ENCODE results near the gene ACP7. TPM values are rescaled to one million over a fixed set of nuclear protein-coding genes. Genes with fewer than 3 reads are reported as not detected.
"Not testable (repeated sequence)": the region's sequence is repeated elsewhere in the genome, so short reads cannot be mapped to it uniquely, and the experiment has no call there.

The ACP7 gene
- total RNA-seq, 1 experiment from 2014 or later, result not detected

DNA sequence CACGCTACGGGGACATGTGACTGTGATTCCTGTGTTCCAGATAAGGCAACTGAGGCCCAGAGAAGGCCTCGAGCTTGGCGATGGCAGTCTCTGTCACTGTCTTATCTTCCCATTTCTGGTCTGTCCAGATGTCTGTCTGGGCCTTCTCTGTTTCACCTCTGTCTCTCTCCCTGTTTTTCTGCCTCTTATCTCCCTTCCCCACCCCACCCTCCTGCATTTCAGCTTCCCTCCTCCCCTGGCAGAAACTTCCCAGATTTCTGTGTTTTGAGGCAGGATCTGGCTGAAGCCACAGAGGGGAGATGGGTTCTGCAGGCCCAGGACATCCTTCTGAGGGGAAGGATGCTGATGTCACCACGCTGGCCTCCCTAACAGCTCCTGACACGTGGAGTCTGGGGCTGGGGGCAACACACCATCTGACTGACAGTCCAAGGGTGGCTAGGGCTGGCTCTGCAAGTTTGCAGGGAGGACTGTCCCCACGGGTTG, 55.8 kb downstream of the ACP7 start:
- in situ Hi-C loops (cut with HindIII; ENCODE audit: low pct_unique_long_range_greater_than_20kb, low sequenced_read_pairs), result no loop called here
- DNase-seq (ENCODE audit: low read depth), result no peak

DNA sequence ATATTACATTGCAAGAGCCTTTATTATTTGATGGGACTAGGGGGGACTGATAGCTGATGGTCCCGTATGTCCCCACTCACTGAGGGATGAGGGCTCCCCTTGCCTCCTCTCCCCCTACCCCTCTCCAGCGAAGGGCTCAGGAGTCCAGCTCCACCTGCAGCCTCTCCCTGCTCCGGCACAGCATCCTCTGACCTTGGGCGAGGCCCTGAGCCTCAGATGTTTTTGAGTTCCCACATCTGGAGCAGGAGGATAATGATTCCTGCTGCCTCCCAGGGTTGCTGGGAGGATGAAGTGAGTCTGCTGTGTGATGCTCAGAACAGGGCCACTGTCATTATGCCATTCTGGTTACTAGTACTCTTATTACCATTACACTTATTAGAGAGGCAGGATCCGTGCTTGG, 56.4 kb downstream of the ACP7 start:
- in situ Hi-C loops (cut with HindIII; ENCODE audit: low pct_unique_long_range_greater_than_20kb, low sequenced_read_pairs), result no loop called here
- DNase-seq (ENCODE audit: low read depth), result no peak

DNA sequence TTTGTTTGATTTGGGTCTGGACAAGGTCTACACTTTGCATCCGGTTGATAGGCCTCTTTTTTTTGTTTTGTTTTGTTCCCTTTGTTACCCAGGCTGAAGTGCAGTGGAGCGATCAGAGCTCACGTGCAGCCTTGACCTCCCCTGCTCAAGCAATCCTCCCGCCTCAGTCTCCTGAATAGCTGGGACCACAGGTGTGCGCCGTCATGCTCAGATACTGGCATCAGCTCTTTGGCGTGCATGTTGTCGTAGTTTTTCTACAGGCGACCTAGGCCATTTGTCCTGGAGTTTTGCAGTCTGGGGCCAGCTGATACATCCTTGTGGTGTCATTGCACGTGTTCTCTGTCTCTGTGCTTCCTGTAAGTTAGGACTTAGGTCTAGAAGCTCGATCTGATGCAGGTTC, 57.8 kb downstream of the ACP7 start:
- in situ Hi-C loops (cut with HindIII; ENCODE audit: low pct_unique_long_range_greater_than_20kb, low sequenced_read_pairs), result no loop called here
- no peak for DNase-seq (ENCODE audit: low read depth)

DNA sequence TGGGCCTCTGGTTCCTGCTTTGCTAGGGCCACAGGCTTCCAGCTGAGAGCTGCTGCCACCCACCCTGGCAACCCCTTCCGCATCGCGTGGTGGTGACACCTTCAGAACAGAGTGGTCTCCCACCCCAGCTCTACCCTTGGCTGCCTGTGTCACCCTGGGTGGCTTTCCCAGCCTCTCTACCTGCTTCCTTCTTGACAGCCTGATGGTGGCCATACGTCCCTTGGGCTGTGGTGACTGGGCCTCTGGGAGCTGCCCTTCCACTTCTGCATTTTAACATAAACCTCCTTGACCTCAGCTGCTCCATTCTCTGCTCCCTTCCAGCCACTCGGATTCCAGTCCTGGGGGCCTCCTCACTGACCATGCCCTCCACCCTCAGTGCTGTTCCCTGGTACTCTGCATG, 58.5 kb downstream of the ACP7 start:
- in situ Hi-C loops (cut with HindIII; ENCODE audit: low pct_unique_long_range_greater_than_20kb, low sequenced_read_pairs), result no loop called here
- no peak for DNase-seq (ENCODE audit: low read depth)

DNA sequence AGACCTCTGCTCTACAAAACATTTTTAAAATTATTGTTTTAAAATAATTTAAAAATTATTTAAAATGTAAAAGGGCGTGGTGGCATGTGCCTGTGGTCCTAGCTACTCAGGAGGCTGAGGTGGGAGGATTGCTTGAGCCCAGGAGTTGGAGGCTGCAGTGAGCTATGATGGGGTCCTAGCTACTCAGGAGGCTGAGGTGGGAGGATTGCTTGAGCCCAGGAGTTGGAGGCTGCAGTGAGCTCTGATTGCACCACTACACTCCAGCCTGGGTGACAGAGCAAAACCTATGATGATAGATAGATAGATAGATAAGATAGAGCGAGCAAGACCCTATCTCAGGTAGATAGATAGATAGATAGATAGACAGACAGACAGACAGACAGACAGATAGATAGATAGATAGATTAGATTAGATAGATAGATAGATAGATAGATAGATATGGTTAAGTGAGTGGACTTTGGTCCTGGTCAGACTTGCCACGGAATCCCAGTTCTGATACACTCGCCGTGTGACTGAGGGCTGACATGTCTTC, 59.7 kb downstream of the ACP7 start:
- DNase-seq (ENCODE audit: low read depth); in situ Hi-C loops (cut with HindIII; ENCODE audit: low pct_unique_long_range_greater_than_20kb, low sequenced_read_pairs): not testable (repeated sequence)

DNA sequence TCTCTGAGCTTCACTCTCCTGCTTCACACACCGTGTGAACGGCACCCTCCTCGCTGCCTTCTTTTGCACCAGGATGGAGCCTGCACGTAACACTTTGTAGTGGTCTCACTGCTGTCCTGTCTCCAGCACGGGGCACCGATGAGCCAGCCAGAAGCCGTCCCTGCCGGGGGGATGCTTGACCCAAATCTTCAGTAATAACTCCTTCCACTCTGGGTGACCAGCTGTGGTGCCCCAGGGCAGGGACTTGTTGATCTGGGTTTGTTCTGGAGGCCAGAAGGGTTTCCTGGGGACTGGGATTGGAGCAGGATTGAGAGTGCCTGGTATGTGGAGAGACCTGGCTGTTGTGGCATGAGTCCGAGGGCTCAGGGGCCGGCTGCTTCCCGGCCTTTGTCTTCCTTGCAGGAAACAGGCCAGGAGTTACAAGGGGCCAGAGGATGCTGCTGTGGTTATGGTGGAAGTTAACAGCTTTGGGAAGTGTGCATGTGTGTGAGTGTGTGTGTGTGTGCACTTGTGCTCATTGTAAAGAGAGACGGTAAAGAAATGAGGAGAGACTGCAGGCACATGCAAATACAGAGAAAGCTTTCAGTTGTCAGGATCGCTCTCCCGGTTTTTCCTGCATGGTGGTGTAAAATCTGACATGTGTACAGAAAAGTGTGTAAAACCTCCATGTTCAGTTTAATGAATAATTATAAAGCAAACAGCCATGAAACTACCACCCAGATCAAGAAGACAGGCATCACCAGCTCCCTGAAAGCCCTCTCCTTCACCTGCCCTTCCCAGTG, 60.3 kb downstream of the ACP7 start:
- in situ Hi-C loops (cut with HindIII; ENCODE audit: low pct_unique_long_range_greater_than_20kb, low sequenced_read_pairs), result no loop called here
- no peak for DNase-seq (ENCODE audit: low read depth)

DNA sequence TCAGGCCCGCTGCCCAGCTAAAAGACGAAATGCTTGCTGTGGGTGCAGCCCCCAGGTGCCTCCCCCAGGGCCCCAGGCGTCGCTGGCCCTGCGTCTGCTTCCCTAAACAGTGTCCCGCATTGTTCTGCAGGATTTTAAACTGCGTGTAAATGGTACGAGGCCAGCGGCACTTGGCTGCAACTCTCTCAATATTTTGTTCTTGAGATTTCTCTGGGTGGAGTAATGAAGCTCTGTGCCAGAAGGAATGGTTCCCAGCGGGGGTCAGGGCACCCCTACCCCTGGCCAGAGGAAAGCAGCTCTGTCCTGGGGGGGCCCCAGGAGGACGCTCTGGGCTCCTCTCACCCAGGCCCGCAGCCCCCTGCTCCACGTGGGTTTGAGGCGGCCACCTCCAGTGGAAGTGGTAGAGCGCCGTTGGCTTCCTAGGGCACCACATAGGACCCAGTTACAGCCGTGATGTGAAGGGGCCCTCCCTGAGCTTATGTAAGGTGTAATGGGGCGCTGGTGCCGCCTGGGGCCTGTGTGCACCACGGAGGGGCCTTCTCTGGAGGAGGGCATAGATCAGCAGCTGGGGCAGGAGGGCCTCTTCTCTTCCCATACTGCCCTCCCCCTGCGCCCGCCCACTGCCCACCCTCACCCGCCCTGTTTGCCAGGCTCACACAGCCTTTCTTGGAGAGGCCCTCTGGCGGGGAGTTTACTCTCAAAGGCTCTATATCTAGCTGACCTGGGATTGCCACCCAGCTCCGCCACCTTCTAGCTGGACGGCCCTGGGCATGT, 61.2 kb downstream of the ACP7 start:
- no peak for DNase-seq (ENCODE audit: low read depth)
- in situ Hi-C loops (cut with HindIII; ENCODE audit: low pct_unique_long_range_greater_than_20kb, low sequenced_read_pairs), result no loop called here

DNA sequence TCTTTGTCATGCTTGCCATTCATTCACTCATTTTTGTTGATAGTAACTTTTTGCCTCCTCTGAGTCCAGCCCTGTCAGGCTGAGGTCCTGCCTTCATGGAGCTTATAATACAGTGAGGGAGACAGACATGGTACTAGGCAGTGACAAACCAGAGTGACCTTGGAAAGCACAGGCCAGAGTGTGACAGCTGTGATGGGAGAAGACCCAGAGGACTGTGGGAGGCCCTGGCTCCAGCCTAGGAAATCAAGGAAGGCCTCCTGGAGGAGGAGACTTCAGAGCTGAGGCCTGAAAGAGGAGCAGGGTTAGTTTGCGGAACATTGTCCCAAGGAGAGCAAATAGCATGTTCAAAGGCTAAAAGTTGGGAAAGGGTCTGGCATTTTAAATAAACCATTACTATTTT, 61.9 kb downstream of the ACP7 start:
- no peak for DNase-seq (ENCODE audit: low read depth)
- in situ Hi-C loops (cut with HindIII; ENCODE audit: low pct_unique_long_range_greater_than_20kb, low sequenced_read_pairs), result no loop called here

DNA sequence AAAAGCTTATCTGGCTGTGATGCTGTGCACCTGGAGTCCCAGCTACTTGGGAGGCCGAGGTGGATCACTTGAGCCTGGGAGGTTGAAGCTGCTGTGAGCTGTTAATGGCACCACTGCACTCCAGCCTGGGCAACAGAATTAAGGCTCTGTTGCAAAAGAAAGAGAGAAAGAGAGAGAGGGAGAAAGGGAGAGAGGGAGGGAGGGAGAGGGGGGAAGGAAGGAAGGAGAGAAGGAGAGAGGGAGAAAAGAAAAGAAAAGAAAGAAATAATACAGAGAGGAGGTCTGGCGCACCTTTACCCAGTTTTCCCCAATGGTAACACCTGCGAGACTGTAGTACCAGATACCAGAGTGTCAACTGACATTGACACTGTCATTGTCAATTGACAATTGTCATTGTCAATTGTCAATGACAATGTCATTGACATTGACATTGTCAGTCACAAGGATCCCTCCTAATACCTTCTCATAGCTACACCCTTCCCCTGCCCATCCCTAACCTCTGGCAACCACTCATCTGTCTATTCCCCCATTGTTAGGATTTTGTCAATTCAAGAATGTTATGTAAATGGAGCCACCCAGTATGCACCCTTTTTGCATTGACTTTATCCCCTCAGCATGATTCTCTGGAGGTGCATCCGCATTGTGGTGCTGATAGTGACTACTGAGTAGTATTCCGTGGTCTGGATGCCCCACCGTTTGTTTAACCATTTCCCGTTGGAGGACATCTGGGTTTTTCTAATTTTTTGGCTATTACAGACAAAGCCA, 62.7 kb downstream of the ACP7 start:
- no peak for DNase-seq (ENCODE audit: low read depth)
- in situ Hi-C loops (cut with HindIII; ENCODE audit: low pct_unique_long_range_greater_than_20kb, low sequenced_read_pairs), result no loop called here

DNA sequence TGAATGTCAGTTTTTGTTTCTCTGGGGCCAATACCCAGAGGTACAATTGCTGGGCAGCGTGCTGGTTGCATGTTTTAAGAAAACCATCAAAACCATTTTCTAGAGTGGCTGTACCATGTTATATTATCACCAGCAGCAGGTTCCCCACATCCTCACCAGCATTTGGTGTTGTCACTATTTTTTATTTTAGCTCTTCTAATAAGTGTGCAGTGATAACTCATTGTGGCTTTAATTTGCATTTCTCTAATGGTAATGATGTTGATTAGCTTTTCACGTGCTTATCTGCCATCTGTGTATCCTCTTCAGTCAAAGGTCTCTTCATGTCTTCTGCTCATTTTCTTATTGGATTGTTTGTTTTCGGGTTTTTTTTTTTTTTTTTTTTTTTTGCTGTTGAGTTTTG, 63.3 kb downstream of the ACP7 start:
- no peak for DNase-seq (ENCODE audit: low read depth)
- in situ Hi-C loops (cut with HindIII; ENCODE audit: low pct_unique_long_range_greater_than_20kb, low sequenced_read_pairs), result no loop called here

DNA sequence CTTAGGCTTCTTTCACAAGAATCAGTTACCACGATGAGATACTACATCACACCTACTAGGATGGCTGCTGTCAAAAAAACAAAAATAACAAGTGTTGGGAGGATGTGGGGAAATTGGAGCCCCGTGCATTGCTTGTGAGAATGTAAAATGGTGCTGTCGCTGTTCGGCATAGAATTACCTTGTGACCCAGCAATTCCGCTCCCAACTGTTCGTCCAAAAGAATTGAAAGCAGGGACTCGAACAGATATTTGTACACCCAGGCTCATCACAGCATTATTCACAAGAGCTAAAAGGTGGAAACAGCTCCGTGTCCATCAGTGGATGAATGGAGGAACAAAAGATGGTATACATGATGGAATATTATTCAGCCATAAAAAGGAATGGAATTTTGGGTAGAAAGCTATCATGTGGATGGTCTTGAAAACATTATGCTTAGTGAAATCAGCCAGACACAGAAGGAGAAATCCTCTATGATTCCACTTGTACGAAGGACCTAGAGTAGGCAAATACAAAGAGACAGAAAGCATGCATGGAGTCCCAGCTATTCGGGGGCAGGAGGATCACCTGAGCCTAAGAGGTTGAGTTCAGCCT, 64.9 kb downstream of the ACP7 start:
- DNase-seq (ENCODE audit: low read depth), result no peak

DNA sequence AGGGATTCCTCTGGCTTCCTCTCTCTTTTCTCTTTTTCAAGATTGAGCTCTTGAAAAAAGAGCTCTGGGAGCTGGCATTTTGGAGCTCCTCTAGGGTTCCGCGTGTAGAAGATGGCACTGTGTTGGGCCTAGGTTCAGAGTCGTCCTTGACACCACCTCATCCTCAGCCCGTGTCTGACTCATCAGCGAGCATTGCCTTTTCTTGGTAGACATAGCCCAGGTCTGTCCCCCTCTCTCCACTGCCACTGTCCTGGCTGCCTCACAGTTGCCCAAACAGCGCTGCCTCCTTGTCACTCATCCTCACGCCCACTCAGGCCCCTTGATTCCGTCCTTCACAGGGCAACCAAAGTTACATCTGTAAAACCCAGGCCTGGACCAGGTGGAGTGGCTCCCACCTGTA, 66.1 kb downstream of the ACP7 start:
- in situ Hi-C loops (cut with HindIII; ENCODE audit: low pct_unique_long_range_greater_than_20kb, low sequenced_read_pairs), result no loop called here
- no peak for DNase-seq (ENCODE audit: low read depth)

More for the DNA sequence above, 64.9 kb downstream of the ACP7 start:
- in situ Hi-C loops (cut with HindIII; ENCODE audit: low pct_unique_long_range_greater_than_20kb, low sequenced_read_pairs), result no loop called here

DNA sequence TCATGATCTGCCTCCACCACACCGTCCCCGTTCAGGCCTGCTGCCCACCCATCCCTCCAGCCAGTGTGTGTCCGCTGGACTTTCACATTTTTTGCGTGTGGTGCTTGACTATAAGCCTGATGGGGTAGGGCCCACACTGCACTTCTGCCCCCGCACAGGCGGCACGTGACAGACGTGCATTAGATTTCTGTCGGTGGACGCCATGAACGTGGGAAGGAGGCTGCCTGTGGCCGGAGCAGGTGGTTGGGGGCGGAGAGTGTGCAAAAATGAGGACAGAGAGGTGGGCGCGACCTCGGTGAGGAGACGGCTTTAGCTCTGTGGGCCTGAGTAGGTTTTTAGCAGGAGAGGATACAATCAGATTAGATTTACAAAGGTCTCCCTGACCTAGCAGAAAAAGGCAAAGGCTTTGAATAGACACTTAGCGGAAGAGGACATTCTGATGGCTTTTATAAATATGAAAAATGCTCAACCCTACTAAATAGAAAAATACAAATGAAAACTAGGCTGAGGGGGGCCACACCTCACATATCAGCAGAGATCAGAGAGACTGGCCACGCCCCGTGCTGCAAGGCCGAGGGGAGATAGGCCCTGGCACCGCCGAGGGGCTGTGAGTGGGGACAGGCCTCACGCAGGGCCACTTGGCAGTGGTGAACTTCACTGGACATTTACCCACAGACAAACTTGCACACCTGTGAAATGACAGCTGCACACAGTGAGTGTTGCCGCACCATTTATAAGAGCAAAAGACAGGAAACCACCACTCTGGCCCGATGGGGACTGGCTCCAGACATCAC, 66.8 kb downstream of the ACP7 start:
- in situ Hi-C loops (cut with HindIII; ENCODE audit: low pct_unique_long_range_greater_than_20kb, low sequenced_read_pairs), result no loop called here
- no peak for DNase-seq (ENCODE audit: low read depth)

DNA sequence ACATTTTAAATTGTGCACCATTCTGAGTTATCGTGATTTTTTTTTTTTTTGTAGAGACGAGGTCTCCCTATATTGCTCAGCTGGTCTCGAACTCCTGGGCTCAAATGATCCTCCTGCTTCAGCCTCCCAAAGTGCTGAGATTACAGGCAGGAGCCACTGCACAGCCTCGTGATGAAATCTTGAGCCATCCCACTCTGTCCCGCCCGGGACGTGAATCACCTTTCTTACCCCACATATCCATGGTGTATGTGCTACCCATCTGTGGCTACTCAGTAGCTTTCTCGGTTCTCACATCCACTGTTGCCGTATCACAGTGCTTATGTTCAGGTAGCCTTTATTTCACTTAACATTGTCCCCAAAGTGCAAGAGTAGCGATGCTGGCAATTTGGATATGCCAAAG, 67.9 kb downstream of the ACP7 start:
- in situ Hi-C loops (cut with HindIII; ENCODE audit: low pct_unique_long_range_greater_than_20kb, low sequenced_read_pairs), result no loop called here
- no peak for DNase-seq (ENCODE audit: low read depth)

DNA sequence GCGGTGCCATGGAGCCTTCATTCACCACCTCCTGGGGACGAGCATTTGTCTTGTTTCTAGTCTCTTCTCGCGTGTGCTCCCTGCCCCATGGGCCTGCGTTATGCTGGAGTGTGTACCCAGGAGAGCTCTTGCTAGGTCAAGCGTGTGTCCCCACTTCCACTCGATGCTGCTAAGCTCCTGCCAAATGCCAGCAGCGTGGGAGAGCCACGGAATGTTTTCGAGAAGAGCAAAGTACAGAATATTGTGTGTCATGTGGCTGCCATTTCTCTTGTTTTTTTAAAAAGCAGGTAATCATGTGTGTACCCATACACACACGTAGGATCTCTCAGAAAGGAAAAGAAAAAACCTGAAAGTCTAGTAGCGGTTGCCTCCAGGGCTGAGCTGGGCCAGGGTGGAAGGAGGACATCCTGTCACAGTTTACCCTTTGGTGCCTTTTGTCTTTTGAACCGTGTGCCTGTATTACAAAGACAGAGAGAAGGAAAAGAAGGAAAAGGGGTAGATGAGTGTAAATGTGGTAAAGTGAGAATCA, 70.0 kb downstream of the ACP7 start:
- in situ Hi-C loops (cut with HindIII; ENCODE audit: low pct_unique_long_range_greater_than_20kb, low sequenced_read_pairs), result no loop called here

DNA sequence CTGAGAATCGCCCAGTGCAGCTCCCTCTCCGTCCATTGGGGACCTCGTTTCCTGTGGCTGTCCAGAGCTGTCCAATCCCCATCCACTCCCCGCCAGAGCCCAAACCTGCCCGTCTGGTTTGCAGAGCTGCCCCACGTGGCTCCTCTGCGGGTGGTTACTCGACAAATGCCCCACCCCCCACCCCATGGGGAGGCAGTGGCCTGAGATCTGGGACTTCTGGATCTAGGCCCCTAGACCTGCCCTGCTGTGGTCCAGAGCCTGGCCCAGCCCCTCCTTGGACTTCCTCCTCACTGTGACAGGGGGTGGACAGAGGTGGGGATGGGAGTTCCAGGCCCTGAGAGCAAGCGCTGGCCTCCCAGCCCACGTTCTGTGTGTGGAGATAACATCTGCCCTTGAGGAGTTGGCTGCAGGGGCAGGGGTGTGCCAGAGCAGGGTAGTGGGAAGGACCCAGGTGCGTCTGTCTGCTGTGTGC, 70.5 kb downstream of the ACP7 start:
- in situ Hi-C loops (cut with HindIII; ENCODE audit: low pct_unique_long_range_greater_than_20kb, low sequenced_read_pairs), result no loop called here

More for the DNA sequence above, 70.0 kb downstream of the ACP7 start:
- no peak for DNase-seq (ENCODE audit: low read depth)

DNA sequence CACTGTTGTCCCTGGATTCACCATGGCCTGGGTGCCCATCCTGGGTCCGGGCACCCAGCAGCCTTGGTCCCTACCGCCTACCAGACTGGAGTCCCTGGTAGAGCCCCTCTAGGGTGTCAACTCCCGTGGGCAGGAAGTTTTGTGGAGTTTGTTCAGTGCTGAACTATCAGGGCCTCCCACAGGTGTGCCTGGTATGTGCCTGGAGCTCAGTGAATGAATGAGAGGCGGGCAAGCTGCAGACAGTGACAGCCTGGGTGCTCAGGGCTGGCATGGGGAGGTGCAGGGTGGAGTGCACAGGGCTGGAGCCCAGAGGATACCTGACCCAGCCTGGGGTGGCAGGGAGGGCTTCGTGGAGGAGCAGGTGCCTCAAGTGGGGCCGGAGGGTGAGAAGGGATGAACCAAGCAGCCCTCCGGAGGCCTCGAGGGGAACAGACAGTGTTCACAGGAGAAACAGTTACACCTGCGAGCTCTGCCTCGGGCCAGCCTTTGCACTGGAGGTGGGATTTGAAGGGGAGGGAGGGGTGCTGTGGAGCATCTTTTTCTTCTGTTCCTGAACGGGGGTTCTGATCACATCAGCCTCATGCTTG, 71.0 kb downstream of the ACP7 start:
- in situ Hi-C loops (cut with HindIII; ENCODE audit: low pct_unique_long_range_greater_than_20kb, low sequenced_read_pairs), result no loop called here
- no peak for DNase-seq (ENCODE audit: low read depth)

More for the DNA sequence above, 70.5 kb downstream of the ACP7 start:
- DNase-seq (ENCODE audit: low read depth), result no peak

Data from Caki2 (cell line).